Transverse colon (tissue), 4 donors: ENCODE data around the gene IMMP2L. TPM values are rescaled to one million over a fixed set of nuclear protein-coding genes. Genes with fewer than 3 reads are reported as not detected.

Source experiments
- DNase-seq: peaks from one replicate; pipeline ENCODE4 v3.0.0-alpha.2; 2019
- H3K27ac ChIP-seq, 4 donors: fragments of 200-600 bp; sonication (generic); 2 replicates each; pipeline ENCODE4 v1.5.1; 2016 to 2018; ENCODE audit warnings: inconsistent platforms in 4 of 4
- H3K27me3 ChIP-seq: fragments of 200-600 bp; sonication (generic); 2 replicates; pipeline ENCODE4 v1.5.1; 2017; ENCODE audit warnings: inconsistent platforms
- H3K36me3 ChIP-seq, 4 donors: fragments of 200-600 bp; sonication (generic); 2 replicates each; pipeline ENCODE4 v1.5.1; 2017 to 2019; ENCODE audit warnings: inconsistent platforms in 4 of 4
- H3K4me1 ChIP-seq, 4 donors: fragments of 200-600 bp; sonication (generic); 2 replicates each; pipeline ENCODE4 v1.5.1; 2017 to 2020; ENCODE audit warnings: inconsistent platforms in 4 of 4
- H3K4me3 ChIP-seq, 4 donors: fragments of 200-600 bp; sonication (generic); 1 replicate in 1 of 4; 2 replicates in 3 of 4; pipeline versions ENCODE4 v1.5.1 to v1.6.1; 2017 to 2019; ENCODE audit warnings: inconsistent platforms in 4 of 4
- H3K9me3 ChIP-seq, 2 donors: fragments of 200-600 bp; sonication (generic); 2 replicates each; pipeline ENCODE4 v1.5.1; 2017 to 2019; ENCODE audit warnings: inconsistent platforms in 2 of 2
- CTCF ChIP-seq, 5 experiments: fragments of 200-600 bp in 3 of 5; fragments of 450-650 bp in 2 of 5; sonication (generic) in 3 of 5; IDR thresholded peaks; 1 replicate in 2 of 5; 2 replicates in 3 of 5; pipeline ENCODE4 v1.5.1; 2016 to 2017; ENCODE audit warnings: antibody characterized with exemption in 5 of 5, inconsistent platforms in 3 of 5, mild to moderate bottlenecking in 2 of 5, moderate library complexity in 1 of 5
- EP300 ChIP-seq: sonication (generic); formaldehyde crosslinking; IDR thresholded peaks from one replicate; pipeline ENCODE4 v1.6.1; 2017; ENCODE audit warnings: antibody characterized with exemption, low read depth
- POLR2A ChIP-seq: fragments of 450-650 bp; IDR thresholded peaks from one replicate; pipeline ENCODE4 v1.6.1; 2016; ENCODE audit warnings: antibody characterized with exemption, mild to moderate bottlenecking, moderate library complexity
- POLR2AphosphoS5 ChIP-seq, 3 donors: sonication (generic); formaldehyde crosslinking; IDR thresholded peaks; one replicate each; pipeline ENCODE4 v1.6.1; 2016; ENCODE audit warnings: antibody characterized with exemption in 3 of 3
- WGBS, 2 donors: methylation state at CpG; one replicate each; pipeline ENCODE4 v1.1.5; 2018; ENCODE audit warnings: low coverage in 1 of 2; 5-methylcytosine and 5-hydroxymethylcytosine counted together
- in situ Hi-C, 4 donors: fragments of 200-750 bp; cut with MboI; loops; one replicate each; pipeline versions ENCODE4 v1.15.0 to v1.15.1; 2017; ENCODE audit warnings: low sequenced_read_pairs in 3 of 4, low pct_ligation_motif_present in 1 of 4, low pct_unique_long_range_greater_than_20kb in 1 of 4
- intact Hi-C: fragments of 100-400 bp; cut with DNase I; formaldehyde crosslinking; loops from one replicate; pipeline ENCODE4 v1.15.1; 2023; ENCODE audit warnings: low total_unique reads
- total RNA-seq, 4 donors: library from RNA; depleted of rRNA; stranded (reverse); fragments of >200 nt; gene quantifications; one replicate each; pipeline ENCODE4 v1.1.0, GENCODE V29; 2016

IMMP2L gene
- total RNA-seq, 4 donors from 2014 or later: 8.6 to 69.6 (median 10.9) TPM

DNA sequence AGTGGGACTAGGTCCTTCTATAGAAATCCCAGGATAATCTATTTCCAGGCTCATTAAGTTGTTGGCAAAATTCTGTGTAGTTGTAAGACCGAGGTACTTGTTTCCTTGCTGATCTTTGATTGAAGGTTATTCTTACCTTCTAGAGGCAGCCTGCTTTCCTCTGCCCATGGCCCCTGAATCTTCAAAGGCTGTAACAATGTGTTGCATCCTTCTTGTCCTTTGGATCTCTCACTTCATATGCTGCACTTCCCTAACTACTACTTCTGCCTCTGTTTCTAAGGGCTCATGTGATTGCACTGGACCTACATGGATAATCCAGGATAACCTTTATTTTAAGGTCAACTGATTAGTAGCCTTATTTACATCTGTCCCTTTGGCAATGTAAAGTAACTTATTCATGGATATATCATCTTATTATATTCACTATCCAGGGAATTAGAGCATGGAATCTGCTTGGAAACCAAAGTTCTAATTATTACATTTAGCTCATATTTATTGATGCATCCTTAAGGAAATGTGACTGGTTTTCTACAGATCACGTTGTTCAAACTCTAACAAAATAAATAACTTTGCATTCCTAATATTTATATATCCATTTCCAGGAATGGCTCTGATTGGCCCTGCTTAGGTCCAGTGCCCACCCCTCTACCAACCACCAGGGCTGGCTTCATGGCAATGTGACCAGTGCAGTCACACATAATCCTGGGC is 85.6 kb downstream of the IMMP2L start:
- H3K9me3 ChIP-seq: no peaks in the 10 kb centered on the region
- WGBS, 2 donors: 78 to 94% methylated on average over 2 of the region's 2 CpGs
- H3K4me1 ChIP-seq: no peaks in the 10 kb centered on the region
- no peak overlapping the region for H3K27ac ChIP-seq
- no peaks in the 10 kb centered on the region for H3K36me3 ChIP-seq
- DNase-seq: no peak
- intact Hi-C loops: no loop called here
- in situ Hi-C loops: loop anchor here in 3 of 4 donors (25.0 kb wide), 2 partner anchors 389 to 1639 kb away; partner anchors contain the start of gene LRRN3 (in 3 of the 3)
- TF ChIP-seq POLR2A (no peak), POLR2AphosphoS5 (IDR thresholded peaks at IDR 0.05) (no peak), CTCF (IDR thresholded peaks at IDR 0.05) (no peak), EP300 (no peak)
- H3K4me3 ChIP-seq: no peak overlapping the region
- H3K27me3 ChIP-seq: no peaks in the 10 kb centered on the region

- WGBS, 2 donors: 69 to 73% methylated on average over 1 of the region's 1 CpG
- H3K4me1 ChIP-seq: no peaks in the 10 kb centered on the region
- no peaks in the 10 kb centered on the region for H3K27me3 ChIP-seq
- intact Hi-C loops: no loop called here
- no peak for DNase-seq
- no peak overlapping the region for H3K27ac ChIP-seq
- in situ Hi-C loops: loop anchor here in 3 of 4 donors (25.0 kb wide), 2 partner anchors 389 to 1639 kb away; partner anchors contain the start of gene LRRN3 (in 3 of the 3)
- no peak for TF ChIP-seq CTCF (IDR thresholded peaks at IDR 0.05)
- no peak for TF ChIP-seq POLR2AphosphoS5 (IDR thresholded peaks at IDR 0.05)
- TF ChIP-seq POLR2A: no peak
- no peak for TF ChIP-seq EP300
- no peaks in the 10 kb centered on the region for H3K36me3 ChIP-seq
- H3K9me3 ChIP-seq: peaks cover 0 to 4% of the 10 kb centered on the region in 2 donors
- H3K4me3 ChIP-seq: no peak overlapping the region
These were observed 86.3 kb downstream of the IMMP2L start for GRCh38 chr7:111475959-111476358.

DNA sequence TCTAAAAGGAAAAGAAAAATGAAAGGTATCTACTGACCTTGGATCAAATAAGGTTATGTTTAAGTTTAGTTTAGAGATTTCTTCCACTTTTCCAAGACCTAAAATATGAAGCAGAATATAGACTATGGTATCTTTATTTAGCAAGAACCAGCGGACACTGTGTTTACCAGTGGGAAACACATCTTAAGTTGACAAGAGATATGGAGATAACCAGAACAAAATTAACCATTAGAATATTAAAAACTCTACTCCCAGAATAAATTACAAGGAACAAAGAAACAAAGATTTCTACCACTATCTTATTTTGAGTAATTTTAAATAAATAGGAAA is 86.9 kb downstream of the IMMP2L start:
- intact Hi-C loops (no loop called here), in situ Hi-C loops (loop anchor here in 3 of 4 donors (25.0 kb wide), 2 partner anchors 388 to 1638 kb away; partner anchors contain the start of gene LRRN3 (in 3 of the 3))
- H3K4me3 ChIP-seq: no peak overlapping the region
- TF ChIP-seq POLR2A: no peak
- TF ChIP-seq EP300: no peak
- no peak for TF ChIP-seq CTCF (IDR thresholded peaks at IDR 0.05)
- no peak for TF ChIP-seq POLR2AphosphoS5 (IDR thresholded peaks at IDR 0.05)
- no peaks in the 10 kb centered on the region for H3K4me1 ChIP-seq
- no peak for DNase-seq
- no peak overlapping the region for H3K27ac ChIP-seq
- 89 to 93% methylated on average over 1 of the region's 1 CpG for WGBS, 2 donors
- H3K9me3 ChIP-seq: peaks cover 0 to 6% of the 10 kb centered on the region in 2 donors
- no peaks in the 10 kb centered on the region for H3K36me3 ChIP-seq
- no peaks in the 10 kb centered on the region for H3K27me3 ChIP-seq

- Histone ChIP-seq H3K4me1 (no peaks in the 10 kb centered on the region), H3K4me3 (no peak overlapping the region), H3K9me3 (peaks cover 0 to 6% of the 10 kb centered on the region in 2 donors), H3K36me3 (no peaks in the 10 kb centered on the region), H3K27ac (no peak overlapping the region), H3K27me3 (no peaks in the 10 kb centered on the region)
- no peak for DNase-seq
- 82 to 84% methylated on average over 4 of the region's 4 CpGs for WGBS, 2 donors
- intact Hi-C loops (no loop called here), in situ Hi-C loops (loop anchor here in 3 of 4 donors (25.0 kb wide), 2 partner anchors 388 to 1638 kb away; partner anchors contain the start of gene LRRN3 (in 3 of the 3))
- no peak for TF ChIP-seq POLR2A
These were observed 87.4 kb downstream of the IMMP2L start for GRCh38 chr7:111474723-111475418.
